SH-SY5Y (cell line): ENCODE data around the gene CRACDL.

Source experiments
- GATA2 ChIP-seq: IDR thresholded peaks from 2 replicates; pipeline ENCODE4 v1.6.1; 2011; ENCODE audit warnings: mild to moderate bottlenecking, low read depth, low read length
- GATA3 ChIP-seq: IDR thresholded peaks from 2 replicates; pipeline ENCODE4 v1.6.1; 2011; ENCODE audit warnings: low read depth, mild to moderate bottlenecking, low read length, moderate library complexity

DNA sequence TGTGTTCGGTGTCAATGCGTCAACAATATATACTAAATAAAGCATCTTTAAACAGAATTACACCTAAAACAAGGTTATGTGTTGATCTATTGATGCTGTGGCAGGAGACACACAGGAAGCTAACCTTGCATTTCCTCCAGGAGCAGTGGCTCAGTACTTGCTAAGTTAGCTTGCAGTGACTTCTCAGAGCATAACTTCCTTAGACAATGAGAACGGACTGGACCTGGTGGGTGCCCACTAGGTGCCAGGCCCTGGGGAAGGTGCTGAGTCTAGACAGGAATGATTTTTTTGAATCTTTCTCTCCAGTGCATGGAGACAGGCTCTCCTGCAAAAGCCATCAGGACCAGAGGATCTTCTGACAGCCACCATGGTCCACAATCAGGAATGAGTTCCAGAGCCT, 131.3 kb downstream of the CRACDL start:
- TF ChIP-seq GATA3: no peak
- no peak for TF ChIP-seq GATA2
